ENCODE data around the gene AGER. TPM values are rescaled to one million over a fixed set of nuclear protein-coding genes. Genes with fewer than 3 reads are reported as not detected.

AGER gene
- total and polyA plus RNA-seq, 2 donors (not counting 3 experiments of a cell fraction or from before 2014, with no cell fraction given) = 5.1 to 18.5 TPM

- Histone ChIP-seq H3K4me3 (replicated peaks in 1 of 3; ENCODE audit: insufficient read depth in 1 of 3, low read depth in 1 of 3, low read length in 3 of 3) (no peak overlapping the region), H3K79me2 (ENCODE audit: control insufficient read depth, insufficient read depth, low read length) (peaks cover 11% of the 10 kb centered on the region), H3K27me3 (ENCODE audit: control insufficient read depth in 2 of 2, insufficient read depth in 2 of 2, low read length in 2 of 2) (peaks cover 5 to 10% of the 10 kb centered on the region in 2 experiments), H3K4me2 (ENCODE audit: insufficient read depth, low read length) (no peak overlapping the region), H2AFZ (ENCODE audit: low read depth, low read length) (no peak overlapping the region), H3K9me1 (replicated peaks; ENCODE audit: control insufficient read depth, extremely low read depth, insufficient read depth, low read length) (no peaks in the 10 kb centered on the region), H3K36me3 (ENCODE audit: control insufficient read depth in 2 of 2, extremely low read depth in 1 of 2, insufficient read depth in 2 of 2, low read length in 2 of 2) (peaks cover 0 to 2% of the 10 kb centered on the region in 2 experiments), H3K9me3 (replicated peaks; ENCODE audit: control insufficient read depth, insufficient read depth, low read length) (no peaks in the 10 kb centered on the region), H3K4me1 (ENCODE audit: control insufficient read depth, extremely low read depth, insufficient read depth, low read length) (peaks cover 20% of the 10 kb centered on the region), H3K27ac (ENCODE audit: insufficient read depth, low read depth, low read length) (no peak overlapping the region), H4K20me1 (replicated peaks; ENCODE audit: control insufficient read depth, extremely low read depth, insufficient read depth, low read length) (no peaks in the 10 kb centered on the region), H3K9ac (replicated peaks; ENCODE audit: extremely low read depth, insufficient read depth, low read length) (no peak overlapping the region)
- dilution Hi-C loops (cut with MboI; ENCODE audit: extremely low pct_ligation_motif_present, low sequenced_read_pairs) = no loop called here
- intact Hi-C loops (cut with micrococcal nuclease) = no loop called here
- FAIRE-seq (no peak), DNase-seq (ENCODE audit: low read depth, low spot score) (no peak)
- POLR2A ChIA-PET = no interaction called here
- BruUV-seq (replicated peaks) = no TSS peak
- TF ChIP-seq MYC (IDR thresholded peaks at IDR 0.05; ENCODE audit: low read depth, low read length) (no peak), POLR2A (IDR thresholded peaks at IDR 0.05; ENCODE audit: low read depth, low read length) (no peak), EZH2 (IDR thresholded peaks at IDR 0.05; ENCODE audit: borderline replicate concordance, low read depth, low read length, severe bottlenecking) (no peak), MAX (IDR thresholded peaks at IDR 0.05; ENCODE audit: insufficient read depth, insufficient read length) (no peak), FOS (IDR thresholded peaks at IDR 0.05; ENCODE audit: borderline replicate concordance, insufficient read depth, low read length) (no peak), GATA2 (IDR thresholded peaks at IDR 0.05; ENCODE audit: insufficient read depth, insufficient read length, low read depth, low read length) (no peak), POLR2AphosphoS5 (IDR thresholded peaks at IDR 0.05; ENCODE audit: insufficient read depth, low read depth, low read length) (no peak), JUN (IDR thresholded peaks at IDR 0.05; ENCODE audit: borderline replicate concordance, insufficient read depth, insufficient read length, low read depth) (no peak)
- TF ChIP-seq, protein P1, sequence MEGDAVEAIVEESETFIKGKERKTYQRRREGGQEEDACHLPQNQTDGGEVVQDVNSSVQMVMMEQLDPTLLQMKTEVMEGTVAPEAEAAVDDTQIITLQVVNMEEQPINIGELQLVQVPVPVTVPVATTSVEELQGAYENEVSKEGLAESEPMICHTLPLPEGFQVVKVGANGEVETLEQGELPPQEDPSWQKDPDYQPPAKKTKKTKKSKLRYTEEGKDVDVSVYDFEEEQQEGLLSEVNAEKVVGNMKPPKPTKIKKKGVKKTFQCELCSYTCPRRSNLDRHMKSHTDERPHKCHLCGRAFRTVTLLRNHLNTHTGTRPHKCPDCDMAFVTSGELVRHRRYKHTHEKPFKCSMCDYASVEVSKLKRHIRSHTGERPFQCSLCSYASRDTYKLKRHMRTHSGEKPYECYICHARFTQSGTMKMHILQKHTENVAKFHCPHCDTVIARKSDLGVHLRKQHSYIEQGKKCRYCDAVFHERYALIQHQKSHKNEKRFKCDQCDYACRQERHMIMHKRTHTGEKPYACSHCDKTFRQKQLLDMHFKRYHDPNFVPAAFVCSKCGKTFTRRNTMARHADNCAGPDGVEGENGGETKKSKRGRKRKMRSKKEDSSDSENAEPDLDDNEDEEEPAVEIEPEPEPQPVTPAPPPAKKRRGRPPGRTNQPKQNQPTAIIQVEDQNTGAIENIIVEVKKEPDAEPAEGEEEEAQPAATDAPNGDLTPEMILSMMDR (IDR thresholded peaks at IDR 0.05; ENCODE audit: extremely low read depth in 1 of 2, insufficient read depth in 1 of 2, low read depth in 1 of 2, low read length in 2 of 2) = no peak
- CTCF ChIA-PET = interaction anchor here (2.2 kb wide), 1 partner anchor 12 kb away, joined by 9 read pairs; no protein-coding TSS in a partner anchor
These were observed 52.6 kb downstream of the AGER start for GRCh38 chr6:32131439-32131948.

Small RNA genes lying within 50 kb of the gene (microRNA-seq; reads per million reads assigned to microRNA genes)
- gene MIR6721 (ENCODE audit: borderline number of aligned reads, borderline replicate concordance) (1.5 reads per million), gene MIR6833 (ENCODE audit: borderline number of aligned reads, borderline replicate concordance) (not detected)

Small RNA genes lying within 50 kb of the gene (small RNA-seq; reads per million reads assigned to genes)
- gene AL662884.1 (ENCODE audit: insufficient read depth, insufficient read length, low read depth, low replicate concordance) = not detected
- gene MIR6833 (ENCODE audit: insufficient read depth, insufficient read length, low read depth, low replicate concordance) = not detected

Other genes starting within 250 kb of the AGER start
- 0.51 and 1.5 TPM in 2 replicates for gene CFB, start 238.2 kb downstream of the AGER start, total RNA-seq
- gene CFB, start 238.2 kb downstream of the AGER start, polyA plus RNA-seq = 0.87 and 1.0 TPM in 2 replicates
- 68.5 and 71.3 TPM in 2 replicates for gene NELFE, start 225.3 kb downstream of the AGER start, total RNA-seq
- gene NELFE, start 225.3 kb downstream of the AGER start, polyA plus RNA-seq = 50.5 and 55.8 TPM in 2 replicates
- 67.8 and 76.7 TPM in 2 replicates for gene SKIC2, start 225.1 kb downstream of the AGER start, total RNA-seq
- 52.8 and 55.8 TPM in 2 replicates for gene SKIC2, start 225.1 kb downstream of the AGER start, polyA plus RNA-seq
- 18.0 and 20.7 TPM in 2 replicates for gene DXO, start 212.1 kb downstream of the AGER start, total RNA-seq
- 34.9 and 37.7 TPM in 2 replicates for gene DXO, start 212.1 kb downstream of the AGER start, polyA plus RNA-seq
- gene C4A, start 202.2 kb downstream of the AGER start, total RNA-seq = 4.1 and 5.2 TPM in 2 replicates
- gene C4A, start 202.2 kb downstream of the AGER start, polyA plus RNA-seq = 4.4 and 5.7 TPM in 2 replicates
- 6.3 and 6.5 TPM in 2 replicates for gene C4B, start 169.5 kb downstream of the AGER start, total RNA-seq
- gene C4B, start 169.5 kb downstream of the AGER start, polyA plus RNA-seq = 2.9 and 4.4 TPM in 2 replicates
- 0.22 and 0.32 TPM in 2 replicates for gene CYP21A2, start 145.8 kb downstream of the AGER start, total RNA-seq
- gene CYP21A2, start 145.8 kb downstream of the AGER start, polyA plus RNA-seq = 0.06 and 0.46 TPM in 2 replicates
- 2.7 and 3.2 TPM in 2 replicates for gene TNXB, start 74.9 kb downstream of the AGER start, total RNA-seq
- gene TNXB, start 74.9 kb downstream of the AGER start, polyA plus RNA-seq = 0.24 and 0.47 TPM in 2 replicates
- 102 and 106 TPM in 2 replicates for gene ATF6B, start 56.0 kb downstream of the AGER start, total RNA-seq
- 113 and 115 TPM in 2 replicates for gene ATF6B, start 56.0 kb downstream of the AGER start, polyA plus RNA-seq
- gene FKBPL, start 54.0 kb downstream of the AGER start, total RNA-seq = 5.2 and 6.0 TPM in 2 replicates
- gene FKBPL, start 54.0 kb downstream of the AGER start, polyA plus RNA-seq = 3.4 and 3.5 TPM in 2 replicates
- 0.76 and 1.3 TPM in 2 replicates for gene PRRT1, start 32.3 kb downstream of the AGER start, total RNA-seq
- 0.38 and 0.55 TPM in 2 replicates for gene PRRT1, start 32.3 kb downstream of the AGER start, polyA plus RNA-seq
- gene PPT2, start 30.1 kb downstream of the AGER start, total RNA-seq = 27.2 and 27.6 TPM in 2 replicates
- 44.6 and 47.3 TPM in 2 replicates for gene PPT2, start 30.1 kb downstream of the AGER start, polyA plus RNA-seq
- 12.6 and 13.6 TPM in 2 replicates for gene EGFL8, start 19.7 kb downstream of the AGER start, total RNA-seq
- gene EGFL8, start 19.7 kb downstream of the AGER start, polyA plus RNA-seq = 9.0 and 9.8 TPM in 2 replicates
- 38.4 and 45.1 TPM in 2 replicates for gene AGPAT1, start 8.2 kb downstream of the AGER start, total RNA-seq
- 132 and 151 TPM in 2 replicates for gene AGPAT1, start 8.2 kb downstream of the AGER start, polyA plus RNA-seq
- gene RNF5, start 5.8 kb downstream of the AGER start, total RNA-seq = 48.0 and 49.2 TPM in 2 replicates
- gene RNF5, start 5.8 kb downstream of the AGER start, polyA plus RNA-seq = 96.0 and 100 TPM in 2 replicates
- 95.9 and 100 TPM in 2 replicates for gene PBX2, start 5.9 kb upstream of the AGER start, total RNA-seq
- 75.5 and 82.3 TPM in 2 replicates for gene PBX2, start 5.9 kb upstream of the AGER start, polyA plus RNA-seq
- 21.6 and 22.8 TPM in 2 replicates for gene GPSM3, start 8.4 kb upstream of the AGER start, total RNA-seq
- gene GPSM3, start 8.4 kb upstream of the AGER start, polyA plus RNA-seq = 19.5 and 24.9 TPM in 2 replicates
- gene NOTCH4, start 39.8 kb upstream of the AGER start, total RNA-seq = 114 and 120 TPM in 2 replicates
- 41.7 and 41.8 TPM in 2 replicates for gene NOTCH4, start 39.8 kb upstream of the AGER start, polyA plus RNA-seq
- not detected in 2 replicates for gene TSBP1, start 187.7 kb upstream of the AGER start, total RNA-seq
- not detected in 2 replicates for gene TSBP1, start 187.7 kb upstream of the AGER start, polyA plus RNA-seq
- gene BTNL2, start 222.9 kb upstream of the AGER start, total RNA-seq = not detected in 2 replicates
- not detected in 2 replicates for gene BTNL2, start 222.9 kb upstream of the AGER start, polyA plus RNA-seq

Data from endothelial cell of umbilical vein (primary cell).